ENCODE measurements around the gene TBC1D5. TPM values are rescaled to one million over a fixed set of nuclear protein-coding genes. Genes with fewer than 3 reads are reported as not detected.

TBC1D5 gene
- total RNA-seq, 1 experiment from 2014 or later, result 38.3 TPM

DNA sequence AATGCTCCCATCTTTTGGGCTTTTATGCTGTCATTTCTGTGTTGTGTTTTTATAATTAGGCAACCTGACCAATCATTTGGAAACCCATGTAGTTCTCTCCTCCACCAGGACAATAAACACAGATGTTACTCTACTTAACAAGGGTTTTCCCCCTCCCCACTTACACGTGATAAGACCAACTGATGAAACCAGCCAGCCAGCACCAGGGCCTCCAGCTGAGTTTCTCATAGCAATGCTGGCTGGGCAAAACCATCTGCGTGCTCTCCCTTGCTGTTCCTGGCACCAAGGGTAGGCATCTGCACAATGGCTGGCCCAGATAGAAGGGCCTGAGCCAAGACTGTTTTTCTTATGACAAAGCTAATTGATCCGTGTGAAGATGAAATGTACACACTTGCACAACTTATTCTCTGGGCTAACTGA is 547.2 kb downstream of the TBC1D5 start:
- Mint-ChIP-seq H3K9me3 (ENCODE audit: low read depth, unreplicated experiment) (no peaks in the 10 kb centered on the region), H3K36me3 (ENCODE audit: insufficient read depth, unreplicated experiment) (no peaks in the 10 kb centered on the region), H3K27ac (ENCODE audit: unreplicated experiment) (no peak overlapping the region), H3K4me1 (ENCODE audit: low read depth, unreplicated experiment) (no peaks in the 10 kb centered on the region), H3K4me3 (ENCODE audit: low read depth, unreplicated experiment) (no peak overlapping the region), H3K27me3 (ENCODE audit: unreplicated experiment) (no peaks in the 10 kb centered on the region)
- no peak for DNase-seq
- TF ChIP-seq, protein P1, sequence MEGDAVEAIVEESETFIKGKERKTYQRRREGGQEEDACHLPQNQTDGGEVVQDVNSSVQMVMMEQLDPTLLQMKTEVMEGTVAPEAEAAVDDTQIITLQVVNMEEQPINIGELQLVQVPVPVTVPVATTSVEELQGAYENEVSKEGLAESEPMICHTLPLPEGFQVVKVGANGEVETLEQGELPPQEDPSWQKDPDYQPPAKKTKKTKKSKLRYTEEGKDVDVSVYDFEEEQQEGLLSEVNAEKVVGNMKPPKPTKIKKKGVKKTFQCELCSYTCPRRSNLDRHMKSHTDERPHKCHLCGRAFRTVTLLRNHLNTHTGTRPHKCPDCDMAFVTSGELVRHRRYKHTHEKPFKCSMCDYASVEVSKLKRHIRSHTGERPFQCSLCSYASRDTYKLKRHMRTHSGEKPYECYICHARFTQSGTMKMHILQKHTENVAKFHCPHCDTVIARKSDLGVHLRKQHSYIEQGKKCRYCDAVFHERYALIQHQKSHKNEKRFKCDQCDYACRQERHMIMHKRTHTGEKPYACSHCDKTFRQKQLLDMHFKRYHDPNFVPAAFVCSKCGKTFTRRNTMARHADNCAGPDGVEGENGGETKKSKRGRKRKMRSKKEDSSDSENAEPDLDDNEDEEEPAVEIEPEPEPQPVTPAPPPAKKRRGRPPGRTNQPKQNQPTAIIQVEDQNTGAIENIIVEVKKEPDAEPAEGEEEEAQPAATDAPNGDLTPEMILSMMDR (IDR thresholded peaks at IDR 0.05; ENCODE audit: unreplicated experiment), result no peak
- no TSS peak for BruUV-seq (replicated peaks)
- CTCF ChIA-PET, result interaction anchor here (0.6 kb wide), 1 partner anchor 1588 kb away, joined by 4 read pairs; no protein-coding TSS in a partner anchor
- intact Hi-C loops (cut with micrococcal nuclease; ENCODE audit: unreplicated experiment), result no loop called here

DNA sequence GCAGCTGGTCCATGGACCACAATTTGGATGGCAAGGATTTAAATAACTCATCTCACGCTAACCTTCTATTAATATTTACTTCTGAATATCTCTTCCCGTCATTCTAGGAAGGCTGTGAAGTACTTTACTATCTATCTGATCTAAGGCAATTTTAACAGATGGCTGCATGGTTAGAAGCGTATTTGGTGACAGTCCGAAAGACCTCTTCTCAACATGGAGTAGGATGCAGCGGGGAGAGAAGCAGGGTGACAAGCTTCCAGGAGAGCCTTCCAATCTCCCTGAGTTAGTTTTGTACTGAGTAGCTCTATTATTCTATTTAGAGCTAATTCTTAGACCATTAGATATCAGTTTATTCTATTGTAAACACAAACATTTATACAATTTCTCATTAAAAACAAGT is 548.3 kb downstream of the TBC1D5 start:
- TF ChIP-seq, protein P1 (IDR thresholded peaks at IDR 0.05; ENCODE audit: unreplicated experiment), result no peak
- CTCF ChIA-PET, result no interaction called here
- no TSS peak for BruUV-seq (replicated peaks)
- H3K4me1 Mint-ChIP-seq (ENCODE audit: low read depth, unreplicated experiment), result no peaks in the 10 kb centered on the region
- H3K36me3 Mint-ChIP-seq (ENCODE audit: insufficient read depth, unreplicated experiment), result no peaks in the 10 kb centered on the region
- no peaks in the 10 kb centered on the region for H3K27me3 Mint-ChIP-seq (ENCODE audit: unreplicated experiment)
- no peak overlapping the region for H3K4me3 Mint-ChIP-seq (ENCODE audit: low read depth, unreplicated experiment)
- intact Hi-C loops (cut with micrococcal nuclease; ENCODE audit: unreplicated experiment), result no loop called here
- no peak for DNase-seq
- no peak overlapping the region for H3K27ac Mint-ChIP-seq (ENCODE audit: unreplicated experiment)
- no peaks in the 10 kb centered on the region for H3K9me3 Mint-ChIP-seq (ENCODE audit: low read depth, unreplicated experiment)

DNA sequence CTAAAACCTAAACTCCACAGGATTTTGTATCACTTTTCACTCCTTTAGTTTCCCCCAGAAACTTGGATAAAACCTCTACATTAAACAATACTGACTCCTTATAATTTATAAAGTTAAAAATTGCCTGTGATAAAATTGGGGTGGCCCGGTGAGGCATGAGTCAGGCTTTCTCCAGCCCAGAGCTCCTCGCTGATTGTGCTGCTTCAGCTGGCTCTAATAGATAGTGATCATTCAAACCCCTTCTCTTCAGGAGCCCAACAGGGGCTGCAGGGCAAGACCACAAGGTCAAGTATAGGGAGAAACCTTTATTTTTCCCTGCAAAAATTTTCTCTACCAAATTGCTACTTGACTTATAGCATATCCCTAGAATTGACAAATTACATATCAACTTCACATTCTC is 549.4 kb downstream of the TBC1D5 start:
- H3K27me3 Mint-ChIP-seq (ENCODE audit: unreplicated experiment), result no peaks in the 10 kb centered on the region
- H3K36me3 Mint-ChIP-seq (ENCODE audit: insufficient read depth, unreplicated experiment), result no peaks in the 10 kb centered on the region
- no peaks in the 10 kb centered on the region for H3K4me1 Mint-ChIP-seq (ENCODE audit: low read depth, unreplicated experiment)
- no peak overlapping the region for H3K27ac Mint-ChIP-seq (ENCODE audit: unreplicated experiment)
- no peaks in the 10 kb centered on the region for H3K9me3 Mint-ChIP-seq (ENCODE audit: low read depth, unreplicated experiment)
- BruUV-seq (replicated peaks), result no TSS peak
- TF ChIP-seq, protein P1 (IDR thresholded peaks at IDR 0.05; ENCODE audit: unreplicated experiment), result no peak
- intact Hi-C loops (cut with micrococcal nuclease; ENCODE audit: unreplicated experiment), result no loop called here
- H3K4me3 Mint-ChIP-seq (ENCODE audit: low read depth, unreplicated experiment), result no peak overlapping the region
- no peak for DNase-seq
- CTCF ChIA-PET, result no interaction called here

DNA sequence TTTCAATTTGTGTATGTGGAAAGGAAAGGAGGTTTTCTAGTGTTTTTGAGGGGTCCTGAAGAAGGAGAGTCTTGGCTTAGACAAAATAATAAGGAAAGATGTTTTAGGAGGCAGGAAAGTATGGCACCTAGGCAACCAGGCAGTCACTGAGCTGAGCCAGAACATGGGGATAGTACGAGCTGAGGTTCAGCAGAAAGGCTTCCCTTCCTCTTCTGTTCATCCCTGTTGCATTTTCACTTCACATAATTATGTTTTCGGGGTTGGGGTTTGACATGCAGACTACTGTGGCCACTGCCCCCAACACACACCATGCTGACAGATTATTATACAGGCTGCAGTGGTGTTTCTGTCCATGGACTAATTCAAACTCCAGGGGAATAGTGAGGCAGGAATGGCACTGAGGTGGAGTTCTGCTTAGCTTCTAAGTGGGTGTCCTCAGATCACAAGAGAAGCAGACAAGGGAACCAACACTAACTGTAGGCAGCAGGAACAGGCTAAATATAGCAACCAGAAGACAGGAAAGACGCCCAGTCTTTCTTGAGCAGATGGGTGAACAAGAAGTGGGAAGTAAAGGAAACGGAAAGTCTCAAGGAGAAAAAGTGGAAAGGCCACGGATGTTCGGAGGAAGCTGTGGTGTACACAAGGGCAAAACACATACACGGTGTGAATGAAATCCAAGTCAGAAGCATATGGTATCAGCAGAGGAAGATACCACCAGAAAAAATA is 551.9 kb downstream of the TBC1D5 start:
- Mint-ChIP-seq H3K36me3 (ENCODE audit: insufficient read depth, unreplicated experiment) (no peaks in the 10 kb centered on the region), H3K27me3 (ENCODE audit: unreplicated experiment) (no peaks in the 10 kb centered on the region), H3K27ac (ENCODE audit: unreplicated experiment) (peak overlapping the region; percentile 22), H3K4me3 (ENCODE audit: low read depth, unreplicated experiment) (no peak overlapping the region), H3K4me1 (ENCODE audit: low read depth, unreplicated experiment) (no peaks in the 10 kb centered on the region), H3K9me3 (ENCODE audit: low read depth, unreplicated experiment) (no peaks in the 10 kb centered on the region)
- CTCF ChIA-PET, result no interaction called here
- intact Hi-C loops (cut with micrococcal nuclease; ENCODE audit: unreplicated experiment), result no loop called here
- no TSS peak for BruUV-seq (replicated peaks)
- DNase-seq, result no peak
- TF ChIP-seq, protein P1 (IDR thresholded peaks at IDR 0.05; ENCODE audit: unreplicated experiment), result no peak

All from Calu3 (cell line).